HEK293 (cell line): ENCODE results near the gene PASK.

Source experiments
- GFI1B ChIP-seq: fragments of 450-650 bp; formaldehyde crosslinking; IDR thresholded peaks from 2 replicates; pipeline ENCODE4 v1.5.1; 2016; ENCODE audit warnings: missing biosample characterization, missing genetic modification characterization
- TF ChIP-seq, protein P1 (sequence below): fragments of 450-650 bp; formaldehyde crosslinking; IDR thresholded peaks from 2 replicates; pipeline ENCODE4 v1.5.1; 2016; ENCODE audit warnings: missing biosample characterization, missing genetic modification characterization
- TF ChIP-seq, protein P2 (sequence below): fragments of 450-650 bp; formaldehyde crosslinking; IDR thresholded peaks from 2 replicates; pipeline ENCODE4 v1.5.1; 2016; ENCODE audit warnings: missing biosample characterization, missing genetic modification characterization

DNA sequence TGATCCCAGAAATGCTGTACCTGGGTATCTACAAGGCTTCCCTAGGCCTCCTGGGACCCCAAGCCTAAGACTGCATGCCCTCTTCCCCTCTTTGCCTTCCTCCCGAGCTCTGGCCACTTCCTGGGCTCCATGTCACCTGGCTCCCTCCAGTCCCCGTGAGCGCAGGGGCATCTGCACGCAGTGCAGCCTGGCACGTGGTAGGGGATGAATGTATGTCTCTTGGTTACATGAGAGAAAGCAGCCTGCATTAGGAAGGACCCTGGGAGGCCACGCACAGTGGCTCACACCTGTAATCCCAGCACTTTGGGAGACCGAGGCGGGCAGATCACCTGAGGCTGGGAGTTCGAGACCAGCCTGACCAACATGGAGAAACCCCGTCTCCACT lies 15.8 kb downstream of the PASK start:
- TF ChIP-seq GFI1B (tag by site-specific recombination), result no peak
- TF ChIP-seq, protein P1, sequence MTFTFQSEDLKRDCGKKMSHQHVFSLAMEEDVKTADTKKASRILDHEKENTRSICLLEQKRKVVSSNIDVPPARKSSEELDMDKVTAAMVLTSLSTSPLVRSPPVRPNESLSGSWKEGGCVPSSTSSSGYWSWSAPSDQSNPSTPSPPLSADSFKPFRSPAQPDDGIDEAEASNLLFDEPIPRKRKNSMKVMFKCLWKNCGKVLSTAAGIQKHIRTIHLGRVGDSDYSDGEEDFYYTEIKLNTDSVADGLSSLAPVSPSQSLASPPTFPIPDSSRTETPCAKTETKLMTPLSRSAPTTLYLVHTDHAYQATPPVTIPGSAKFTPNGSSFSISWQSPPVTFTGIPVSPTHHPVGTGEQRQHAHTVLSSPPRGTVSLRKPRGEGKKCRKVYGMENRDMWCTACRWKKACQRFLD (tag by site-specific recombination), result no peak
- TF ChIP-seq, protein P2, sequence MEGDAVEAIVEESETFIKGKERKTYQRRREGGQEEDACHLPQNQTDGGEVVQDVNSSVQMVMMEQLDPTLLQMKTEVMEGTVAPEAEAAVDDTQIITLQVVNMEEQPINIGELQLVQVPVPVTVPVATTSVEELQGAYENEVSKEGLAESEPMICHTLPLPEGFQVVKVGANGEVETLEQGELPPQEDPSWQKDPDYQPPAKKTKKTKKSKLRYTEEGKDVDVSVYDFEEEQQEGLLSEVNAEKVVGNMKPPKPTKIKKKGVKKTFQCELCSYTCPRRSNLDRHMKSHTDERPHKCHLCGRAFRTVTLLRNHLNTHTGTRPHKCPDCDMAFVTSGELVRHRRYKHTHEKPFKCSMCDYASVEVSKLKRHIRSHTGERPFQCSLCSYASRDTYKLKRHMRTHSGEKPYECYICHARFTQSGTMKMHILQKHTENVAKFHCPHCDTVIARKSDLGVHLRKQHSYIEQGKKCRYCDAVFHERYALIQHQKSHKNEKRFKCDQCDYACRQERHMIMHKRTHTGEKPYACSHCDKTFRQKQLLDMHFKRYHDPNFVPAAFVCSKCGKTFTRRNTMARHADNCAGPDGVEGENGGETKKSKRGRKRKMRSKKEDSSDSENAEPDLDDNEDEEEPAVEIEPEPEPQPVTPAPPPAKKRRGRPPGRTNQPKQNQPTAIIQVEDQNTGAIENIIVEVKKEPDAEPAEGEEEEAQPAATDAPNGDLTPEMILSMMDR (tag by site-specific recombination), result no peak
